GM12878 (cell line): ENCODE measurements around the gene NMBR. TPM values are rescaled to one million over a fixed set of nuclear protein-coding genes. Genes with fewer than 3 reads are reported as not detected.

Source experiments
- ATAC-seq: fragments of 200-7000 bp; cut with Tn5 transposase; 3 replicates; pipeline ENCODE4 v1.9.1; 2020; ENCODE audit warnings: mild to moderate bottlenecking, moderate library complexity
- BruUV-seq: library from RNA; stranded (reverse); fragments of 400-500 nt; replicated peaks from 2 replicates; lab custom pipeline; 2021; lab: Mats Ljungman, UMichigan
- CTCF ChIA-PET: fragments of 300-600 bp; sonication (Branson Sonifier 250); formaldehyde crosslinking; extraction: SDS; loops from one replicate; lab custom pipeline; 2021; ENCODE audit warnings: inconsistent platforms; lab: Yijun Ruan, JAX
- POLR2A ChIA-PET: fragments of 350-600 bp; formaldehyde crosslinking; extraction: SDS; loops from one replicate; lab custom pipeline; 2021; ENCODE audit warnings: inconsistent platforms; lab: Charles Lee
- RAD21 ChIA-PET: fragments of 300-600 bp; sonication (Branson Sonifier 250); formaldehyde crosslinking; loops from one replicate; lab custom pipeline; 2023; ENCODE audit warnings: antibody characterized with exemption; ENCODE audit not compliant: unreplicated experiment; lab: Charles Lee
- SMC1A ChIA-PET: fragments of 300-600 bp; sonication (Branson Sonifier 250); formaldehyde crosslinking; loops from one replicate; lab custom pipeline; 2023; ENCODE audit not compliant: unreplicated experiment, uncharacterized antibody; lab: Charles Lee
- DNase-seq: peaks from one replicate; pipeline ENCODE4 v3.0.0-alpha.2; 2011; ENCODE audit warnings: low read depth, low spot score
- FAIRE-seq: peaks from 3 replicates; lab custom pipeline; 2011; peaks lifted over from hg19 to GRCh38; lab: Jason Lieb, UNC
- H2AFZ ChIP-seq: 2 replicates; pipeline ENCODE4 v1.6.0; 2011; ENCODE audit warnings: low read depth, low read length, control low read depth; ENCODE audit not compliant: control insufficient read depth
- H3K27ac ChIP-seq: 2 replicates; pipeline ENCODE4 v1.5.1; 2011; ENCODE audit warnings: control low read depth; ENCODE audit not compliant: control insufficient read depth, insufficient read depth
- H3K27me3 ChIP-seq, 2 experiments: replicated peaks in 1 of 2; 2 replicates each; pipeline versions ENCODE4 v1.6.0 to v1.6.1; 2011; ENCODE audit warnings: low read length in 1 of 2; ENCODE audit not compliant: control insufficient read depth in 2 of 2, insufficient read depth in 2 of 2
- H3K36me3 ChIP-seq, 2 experiments: 2 replicates each; pipeline ENCODE4 v1.5.1; 2011; ENCODE audit warnings: low read length in 1 of 2; ENCODE audit not compliant: control insufficient read depth in 2 of 2, insufficient read depth in 2 of 2
- H3K4me1 ChIP-seq: 2 replicates; pipeline ENCODE4 v1.6.1; 2011; ENCODE audit warnings: mild to moderate bottlenecking, low read length, moderate library complexity, mixed read lengths; ENCODE audit not compliant: control insufficient read depth, insufficient read depth
- H3K4me2 ChIP-seq: 2 replicates; pipeline ENCODE4 v1.6.0; 2011; ENCODE audit warnings: control low read depth; ENCODE audit not compliant: control insufficient read depth, insufficient read depth
- H3K4me3 ChIP-seq: fragments of 200-600 bp; sonication (generic); 2 replicates; pipeline ENCODE4 v1.5.1; 2016
- H3K79me2 ChIP-seq: 2 replicates; pipeline ENCODE4 v1.6.0; 2011; ENCODE audit warnings: low read length; ENCODE audit not compliant: control insufficient read depth, insufficient read depth
- H3K9ac ChIP-seq: 2 replicates; pipeline ENCODE4 v1.8.0; 2011; ENCODE audit warnings: low read length, control low read depth, mixed read lengths; ENCODE audit not compliant: control insufficient read depth, insufficient read depth
- H3K9me3 ChIP-seq: replicated peaks from 3 replicates; pipeline ENCODE4 v1.5.1; 2011; ENCODE audit warnings: mild to moderate bottlenecking, low read length; ENCODE audit not compliant: control insufficient read depth, insufficient read depth
- H4K20me1 ChIP-seq: 2 replicates; pipeline ENCODE4 v1.6.0; 2011; ENCODE audit not compliant: control insufficient read depth, insufficient read depth
- BACH1 ChIP-seq: fragments of 450-650 bp; IDR thresholded peaks from 2 replicates; pipeline ENCODE4 v1.6.1; 2017; ENCODE audit warnings: mild to moderate bottlenecking, borderline replicate concordance
- BHLHE40 ChIP-seq, 2 experiments: fragments of 450-650 bp in 1 of 2; IDR thresholded peaks; 2 replicates each; pipeline ENCODE4 v1.6.1; 2011 to 2017; ENCODE audit warnings: low read depth in 2 of 2, borderline replicate concordance in 1 of 2, improper control_type of control experiment in 1 of 2, low read length in 1 of 2, mild to moderate bottlenecking in 1 of 2
- FOXM1 ChIP-seq: IDR thresholded peaks from 2 replicates; pipeline ENCODE4 v1.6.1; 2012; ENCODE audit warnings: low read depth, mild to moderate bottlenecking, inconsistent platforms, low read length, moderate library complexity
- IRF3 ChIP-seq: fragments of 450-650 bp; IDR thresholded peaks from 2 replicates; pipeline ENCODE4 v1.6.1; 2014; ENCODE audit warnings: mild to moderate bottlenecking
- JUNB ChIP-seq: IDR thresholded peaks from 2 replicates; pipeline ENCODE4 v1.6.1; 2016; ENCODE audit warnings: antibody characterized with exemption, mild to moderate bottlenecking
- MTA3 ChIP-seq: IDR thresholded peaks from 2 replicates; pipeline ENCODE4 v1.6.1; 2012; ENCODE audit warnings: low read length, inconsistent platforms, borderline replicate concordance
- NKRF ChIP-seq: fragments of 450-650 bp; conservative IDR thresholded peaks from 2 replicates; pipeline ENCODE4 v1.6.1; 2017; ENCODE audit warnings: mild to moderate bottlenecking, moderate library complexity
- REST ChIP-seq: IDR thresholded peaks from 2 replicates; pipeline ENCODE4 v1.6.1; 2012; ENCODE audit warnings: mild to moderate bottlenecking, low read depth, low read length
- SP1 ChIP-seq: IDR thresholded peaks from one replicate; pipeline ENCODE4 v1.6.1; 2011; ENCODE audit warnings: low read depth, low read length
- SRF ChIP-seq, 2 experiments: IDR thresholded peaks; 2 replicates each; pipeline ENCODE4 v1.6.1; 2011; ENCODE audit warnings: low read depth in 2 of 2, low read length in 2 of 2, mild to moderate bottlenecking in 1 of 2, moderate library complexity in 1 of 2
- ZBED1 ChIP-seq: IDR thresholded peaks from 2 replicates; pipeline ENCODE4 v1.6.1; 2016; ENCODE audit warnings: borderline replicate concordance
- WGBS: methylation state at CpG from one replicate; pipeline ENCODE4 v1.1.6; 2016; ENCODE audit warnings: low lambda C conversion rate; ENCODE audit not compliant: insufficient replicate concordance, insufficient coverage; ENCODE audit errors: missing lambda C conversion rate; 5-methylcytosine and 5-hydroxymethylcytosine counted together
- in situ Hi-C: fragments of 300-500 bp; cut with MboI; formaldehyde crosslinking; loops from 9 replicates; pipeline ENCODE4 v1.14.3; 2018; ENCODE audit warnings: mixed read lengths
- intact Hi-C: fragments of 100-400 bp; cut with micrococcal nuclease; formaldehyde crosslinking; loops from one replicate; pipeline ENCODE4 v1.14.2; 2022; ENCODE audit not compliant: unreplicated experiment
- polyA plus RNA-seq, 11 experiments: library from polyadenylated mRNA; depleted of rRNA in 4 of 11; unstranded in 6 of 11; stranded (reverse) in 5 of 11; fragments of >200 nt; fragmentation: Nextera tagmentation in 4 of 11; fragmentation: Illumina TruSeq in 1 of 11; extraction: Ambion mirVana in 4 of 11; extraction: Trizol in 1 of 11; gene quantifications; 1 replicate in 1 of 11; 2 replicates in 10 of 11; pipeline versions ENCODE4 v1.2.1 to v1.2.3, GENCODE V29; 2011 to 2016; ENCODE audit warnings: inconsistent platforms in 2 of 11, missing spikeins in 2 of 11, low read depth in 1 of 11
- total RNA-seq, 4 experiments: library from RNA; depleted of rRNA in 3 of 4; stranded (reverse); fragments of >200 nt in 3 of 4; fragmentation: Illumina TruSeq in 1 of 4; extraction: Trizol in 1 of 4; gene quantifications; 2 replicates each; pipeline versions ENCODE4 v1.2.1 to v1.2.3, GENCODE V29; 2013 to 2021

NMBR gene
- total and polyA plus RNA-seq, 10 of the 15 experiments (the other 5 are each of a cell fraction or from before 2014, with no cell fraction given), result not detected

- Histone ChIP-seq H2AFZ (no peak overlapping the region), H3K79me2 (peaks cover 61% of the 10 kb centered on the region), H3K4me1 (no peaks in the 10 kb centered on the region), H3K27me3 (no peaks in the 10 kb centered on the region), H3K36me3 (peaks cover 0 to 6% of the 10 kb centered on the region in 2 experiments; a peak in 1 of 4 replicates), H3K27ac (no peak overlapping the region), H3K9ac (no peak overlapping the region), H4K20me1 (no peaks in the 10 kb centered on the region), H3K9me3 (no peaks in the 10 kb centered on the region; the same call in 2 of the 3 replicates), H3K4me3 (no peak overlapping the region), H3K4me2 (no peak overlapping the region)
- FAIRE-seq (no peak), ATAC-seq (no peak), DNase-seq (no peak)
- in situ Hi-C loops, result no loop called here
- no TSS peak for BruUV-seq
- RAD21 ChIA-PET, result no interaction called here
- SMC1A ChIA-PET, result interaction anchor here (1.1 to 3.9 kb wide), 2 partner anchors 55 to 312 kb away, joined by 3 to 22 read pairs; no protein-coding TSS in a partner anchor
- POLR2A ChIA-PET, result no interaction called here
- TF ChIP-seq FOXM1, result no peak
- no peak for TF ChIP-seq ZBED1
- TF ChIP-seq IRF3, result no peak
- no peak for TF ChIP-seq SP1
- WGBS, result 53% methylated on average over 2 of the region's 2 CpGs
- CTCF ChIA-PET, result interaction anchor here (0.7 to 0.8 kb wide), 2 partner anchors 55 to 63 kb away, joined by 3 to 7 read pairs; no protein-coding TSS in a partner anchor
- intact Hi-C loops, result no loop called here
Measured at GRCh38 chr6:142153196-142153595, 6.3 kb upstream of the NMBR start.

GRCh38 chr6:142152746-142153145 lies 5.8 kb upstream of the NMBR start:
- no peaks in the 10 kb centered on the region for H3K4me1 ChIP-seq
- H3K27me3 ChIP-seq, result no peaks in the 10 kb centered on the region
- no peak for TF ChIP-seq NKRF
- no peak for TF ChIP-seq BACH1
- TF ChIP-seq JUNB, result no peak
- no peak for TF ChIP-seq BHLHE40 (IDR thresholded peaks at IDR 0.05; ENCODE audit: borderline replicate concordance in 1 of 2, low read depth in 2 of 2, low read length in 1 of 2)
- TF ChIP-seq MTA3, result no peak
- no peak for TF ChIP-seq REST
- TF ChIP-seq SRF (IDR thresholded peaks at IDR 0.05; ENCODE audit: low read depth in 2 of 2, low read length in 2 of 2), result no peak
- no peak for FAIRE-seq
- RAD21 ChIA-PET, result no interaction called here
- no peak overlapping the region for H3K4me2 ChIP-seq
- no peak overlapping the region for H3K4me3 ChIP-seq
- in situ Hi-C loops (no loop called here), intact Hi-C loops (no loop called here)
- no peaks in the 10 kb centered on the region; the same call in 2 of the 3 replicates for H3K9me3 ChIP-seq
- BruUV-seq, result no TSS peak
- peaks cover 66% of the 10 kb centered on the region for H3K79me2 ChIP-seq
- H3K27ac ChIP-seq, result no peak overlapping the region
- CTCF ChIA-PET, result interaction anchor here (0.7 to 1.7 kb wide), 2 partner anchors 12 to 55 kb away, joined by 7 to 10 read pairs; no protein-coding TSS in a partner anchor
- no peak for DNase-seq
- peaks cover 0 to 6% of the 10 kb centered on the region in 2 experiments; a peak in 1 of 4 replicates for H3K36me3 ChIP-seq
- H2AFZ ChIP-seq, result no peak overlapping the region
- no peak overlapping the region for H3K9ac ChIP-seq
- SMC1A ChIA-PET, result no interaction called here
- H4K20me1 ChIP-seq, result no peaks in the 10 kb centered on the region
- no peak for ATAC-seq
- POLR2A ChIA-PET, result no interaction called here
